Raji (cell line): ENCODE measurements around the gene ATP13A2.

ENCODE experiments used
- POLR2A ChIP-seq: IDR thresholded peaks from 2 replicates; pipeline ENCODE4 v1.6.1; 2011; ENCODE audit warnings: low read depth, low read length, control low read depth; ENCODE audit not compliant: insufficient read depth

ATP13A2 gene

GRCh38 chr1:16968372-16968771, 43.4 kb downstream of the ATP13A2 start:
- TF ChIP-seq POLR2A = no peak

GRCh38 chr1:16967962-16968361, 43.8 kb downstream of the ATP13A2 start:
- TF ChIP-seq POLR2A = no peak

GRCh38 chr1:16967095-16967575, 44.6 kb downstream of the ATP13A2 start:
- TF ChIP-seq POLR2A = no peak

- TF ChIP-seq POLR2A = no peak
Observed at GRCh38 chr1:16966282-16966681, 45.4 kb downstream of the ATP13A2 start.

GRCh38 chr1:16965486-16966067, 46.2 kb downstream of the ATP13A2 start:
- no peak for TF ChIP-seq POLR2A

- no peak for TF ChIP-seq POLR2A
Observed at GRCh38 chr1:16961297-16962133, 50.2 kb downstream of the ATP13A2 start.

- TF ChIP-seq POLR2A = no peak
Observed at GRCh38 chr1:16960560-16961296, 51.0 kb downstream of the ATP13A2 start.

- no peak for TF ChIP-seq POLR2A
Observed at GRCh38 chr1:16958475-16958874, 53.3 kb downstream of the ATP13A2 start.

GRCh38 chr1:16957731-16958130, 54.0 kb downstream of the ATP13A2 start:
- TF ChIP-seq POLR2A = no peak

- no peak for TF ChIP-seq POLR2A
Observed at GRCh38 chr1:16956775-16957174, 55.0 kb downstream of the ATP13A2 start.

- no peak for TF ChIP-seq POLR2A
Observed at GRCh38 chr1:16955186-16955585, 56.5 kb downstream of the ATP13A2 start.

GRCh38 chr1:16954579-16954978, 57.1 kb downstream of the ATP13A2 start:
- no peak for TF ChIP-seq POLR2A

GRCh38 chr1:16946646-16947045, 65.1 kb downstream of the ATP13A2 start:
- TF ChIP-seq POLR2A = no peak

- TF ChIP-seq POLR2A = no peak
Observed at GRCh38 chr1:16944038-16944437, 67.7 kb downstream of the ATP13A2 start.

- TF ChIP-seq POLR2A = no peak
Observed at GRCh38 chr1:16938351-16939321, 73.1 kb downstream of the ATP13A2 start.
